Glutamatergic neuron (in vitro differentiated cells): Measurements from ENCODE around the gene NSUN4. TPM values are rescaled to one million over a fixed set of nuclear protein-coding genes. Genes with fewer than 3 reads are reported as not detected.

Source experiments
- DNase-seq: peaks from one replicate; pipeline ENCODE4 v3.0.0; 2022
- H3K27ac Mint-ChIP-seq: one replicate; pipeline ENCODE4 v1.8.0; 2020; ENCODE audit warnings: mild to moderate bottlenecking, mixed read lengths, inconsistent platforms; ENCODE audit not compliant: unreplicated experiment
- H3K27me3 Mint-ChIP-seq: one replicate; pipeline ENCODE4 v1.8.0; 2020; ENCODE audit warnings: mild to moderate bottlenecking, moderate library complexity, mixed read lengths, inconsistent platforms; ENCODE audit not compliant: unreplicated experiment
- H3K36me3 Mint-ChIP-seq: one replicate; pipeline ENCODE4 v1.8.0; 2020; ENCODE audit warnings: mild to moderate bottlenecking, mixed read lengths, inconsistent platforms; ENCODE audit not compliant: unreplicated experiment
- H3K4me1 Mint-ChIP-seq: one replicate; pipeline ENCODE4 v1.8.0; 2020; ENCODE audit warnings: mild to moderate bottlenecking, low read depth, mixed read lengths, inconsistent platforms; ENCODE audit not compliant: unreplicated experiment
- H3K4me3 Mint-ChIP-seq: one replicate; pipeline ENCODE4 v1.8.0; 2020; ENCODE audit warnings: mild to moderate bottlenecking, mixed read lengths, inconsistent platforms; ENCODE audit not compliant: unreplicated experiment
- H3K9me3 Mint-ChIP-seq: one replicate; pipeline ENCODE4 v1.8.0; 2020; ENCODE audit warnings: mild to moderate bottlenecking, moderate library complexity, mixed read lengths, inconsistent platforms; ENCODE audit not compliant: unreplicated experiment
- CTCF ChIP-seq: fragments of 200-600 bp; sonication (generic); IDR thresholded peaks from one replicate; pipeline ENCODE4 v1.5.0; 2021; ENCODE audit not compliant: partially characterized antibody, unreplicated experiment
- total RNA-seq: library from RNA; stranded (reverse); fragmentation: NEBNext Ultra II Directional; extraction: Animal tissue kit (Norgen Biotek cat#: 25700); gene quantifications from one replicate; pipeline ENCODE4 v1.2.1, GENCODE V29; 2021; ENCODE audit not compliant: unreplicated experiment

The NSUN4 gene
- total RNA-seq, 1 donor from 2014 or later = 20.2 TPM

DNA sequence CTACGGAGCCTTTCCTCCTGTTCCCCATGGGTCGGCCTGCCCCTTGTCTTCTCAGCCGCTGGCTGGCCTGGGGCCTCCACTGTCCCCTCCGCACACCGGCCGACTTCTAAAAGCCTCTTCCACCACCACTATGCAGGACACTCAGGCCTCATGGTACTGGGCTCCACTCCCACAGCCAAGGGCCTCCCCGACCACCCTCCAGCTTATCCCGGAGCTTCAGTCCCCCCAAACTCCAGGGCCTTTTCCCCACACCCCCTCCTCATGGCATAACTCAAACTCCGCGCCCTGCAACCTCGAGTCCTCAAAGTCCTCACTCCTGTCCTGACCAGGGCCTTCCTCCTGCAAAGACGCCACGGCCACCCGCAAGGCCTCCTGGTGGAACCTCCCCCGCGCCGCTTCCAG, 39.2 kb upstream of the NSUN4 start:
- Mint-ChIP-seq H3K4me1 (peaks cover 19% of the 10 kb centered on the region), H3K9me3 (peaks cover 7% of the 10 kb centered on the region), H3K36me3 (no peaks in the 10 kb centered on the region), H3K4me3 (peak overlapping the region; percentile 93), H3K27me3 (peaks cover 2% of the 10 kb centered on the region), H3K27ac (peak overlapping the region; percentile 75)
- TF ChIP-seq CTCF = no peak
- peak; percentile 27 for DNase-seq

DNA sequence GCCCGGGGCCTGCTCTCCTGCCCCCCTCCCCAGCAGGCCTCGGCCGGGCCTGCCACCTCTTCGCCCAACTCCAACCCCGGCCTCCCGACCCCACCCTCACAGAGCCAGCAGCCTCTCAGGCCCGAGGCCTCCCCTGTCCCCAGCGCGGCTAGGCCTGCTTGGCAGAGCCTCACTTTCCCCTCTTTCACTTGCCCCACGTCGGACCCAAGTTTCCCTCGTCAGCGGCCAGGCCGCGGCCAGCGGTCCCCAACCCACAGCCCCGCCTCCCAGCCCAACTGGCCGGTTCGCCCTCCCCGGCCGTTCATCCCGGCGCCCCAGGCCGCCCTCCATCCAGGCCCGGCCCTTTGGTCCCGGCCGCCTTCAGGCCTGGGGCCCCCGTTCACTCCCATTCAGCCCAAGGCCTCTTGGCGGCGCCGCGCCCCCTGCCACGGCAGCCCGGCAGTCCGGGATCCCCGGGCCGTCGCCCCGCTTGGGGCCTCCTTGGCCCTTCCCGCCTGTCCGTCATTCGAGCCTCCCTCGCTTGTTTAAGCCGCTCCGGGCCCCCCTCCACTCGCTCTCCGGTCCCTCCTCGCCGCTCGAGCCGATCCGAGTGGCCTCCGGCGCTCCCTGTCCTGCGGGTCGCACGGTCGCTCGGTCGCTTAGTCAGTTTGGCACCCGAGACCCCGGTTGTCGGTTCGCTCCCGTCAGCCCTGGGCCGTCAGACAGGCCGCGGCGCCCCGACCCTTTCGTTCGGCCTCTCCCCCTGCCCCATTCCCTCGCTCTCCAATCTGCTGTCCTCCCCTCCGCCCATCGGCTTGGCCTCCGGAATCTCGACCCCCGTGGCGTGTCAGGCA, 38.6 kb upstream of the NSUN4 start:
- DNase-seq = peak; percentile 79
- Mint-ChIP-seq H3K27ac (peak overlapping the region; percentile 98), H3K27me3 (peaks cover 2% of the 10 kb centered on the region), H3K9me3 (peaks cover 7% of the 10 kb centered on the region), H3K4me1 (peaks cover 19% of the 10 kb centered on the region), H3K4me3 (peak overlapping the region; percentile 100), H3K36me3 (no peaks in the 10 kb centered on the region)
- no peak for TF ChIP-seq CTCF

- peak overlapping the region; percentile 98 for H3K27ac Mint-ChIP-seq
- peaks cover 2% of the 10 kb centered on the region for H3K27me3 Mint-ChIP-seq
- H3K9me3 Mint-ChIP-seq = peaks cover 7% of the 10 kb centered on the region
- TF ChIP-seq CTCF = no peak
- DNase-seq = peak; percentile 52
- peaks cover 23% of the 10 kb centered on the region for H3K4me1 Mint-ChIP-seq
- no peaks in the 10 kb centered on the region for H3K36me3 Mint-ChIP-seq
- H3K4me3 Mint-ChIP-seq = peak overlapping the region; percentile 100
Measured at GRCh38 chr1:46302641-46303037, 38.0 kb upstream of the NSUN4 start.

GRCh38 chr1:46303038-46303871, 37.4 kb upstream of the NSUN4 start, which contains the start of the genes LRRC41 and UQCRH:
Gene LRRC41 (minus strand): TSS chr1:46303616. CDS start chr1:46303322, 294 bp downstream.
Gene UQCRH (plus strand): TSS chr1:46303698. CDS start chr1:46303767, 69 bp downstream.
- H3K4me1 Mint-ChIP-seq = peaks cover 29% of the 10 kb centered on the region
- H3K27me3 Mint-ChIP-seq = peaks cover 4% of the 10 kb centered on the region
- DNase-seq = peak; percentile 92
- peaks cover 9% of the 10 kb centered on the region for H3K9me3 Mint-ChIP-seq
- H3K4me3 Mint-ChIP-seq = peak within 1 kb of the TSS; percentile 100
- TF ChIP-seq CTCF = no peak
- H3K27ac Mint-ChIP-seq = peak within 1 kb of the TSS; percentile 98
- no peaks in the 10 kb centered on the region for H3K36me3 Mint-ChIP-seq
